Stimulated activated CD8-positive, alpha-beta memory T cell treated with anti-CD3 and anti-CD28 coated beads, Interleukin-15, amount 100 ng/mL, for 24 hours (primary cell): Measurements from ENCODE around the gene DNHD1.
A peak's percentile ranks its signal among the peaks of the same experiment; 100 is the strongest.

Experiments used
- DNase-seq: peaks from one replicate; pipeline ENCODE4 v3.0.0-alpha.2; 2020; ENCODE audit warnings: low read depth

Gene DNHD1

GRCh38 chr11:6594142-6594768 is 97.2 kb downstream of the DNHD1 start:
- DNase-seq = no peak

DNA sequence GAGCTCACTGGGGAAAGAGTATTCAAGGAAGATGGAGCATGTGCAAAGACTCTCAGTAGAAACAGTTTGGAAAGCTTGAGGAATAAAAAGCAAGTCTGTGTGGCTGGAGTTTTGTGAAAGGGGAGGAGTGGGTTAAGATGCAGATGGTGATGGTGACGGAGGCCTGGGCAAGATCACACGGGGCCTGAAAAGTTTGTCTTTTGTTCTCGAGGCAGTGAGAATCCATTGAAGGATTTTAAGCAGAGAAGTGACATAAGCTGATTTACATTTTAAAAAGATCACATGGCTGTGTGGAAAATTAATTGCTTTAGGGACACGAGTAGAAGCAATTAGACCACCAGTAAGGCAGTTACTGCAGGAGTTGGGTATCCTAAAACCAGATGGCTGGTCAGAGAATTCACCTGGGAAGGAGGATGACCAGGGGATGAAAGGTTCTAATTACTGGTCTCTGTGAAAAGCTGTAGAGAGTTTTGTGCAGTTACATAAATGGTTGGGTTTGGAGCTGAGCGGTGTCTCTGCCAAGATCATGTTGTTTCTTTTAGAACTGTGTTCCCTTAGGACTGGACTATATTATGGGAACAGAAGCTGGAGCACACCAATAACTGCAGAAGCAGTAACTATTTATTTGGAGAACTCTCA is 99.3 kb downstream of the DNHD1 start:
- DNase-seq = no peak

- no peak for DNase-seq
These were observed 101.5 kb downstream of the DNHD1 start for GRCh38 chr11:6598555-6598954.

- DNase-seq = no peak
These were observed 102.4 kb downstream of the DNHD1 start for GRCh38 chr11:6599449-6599848.

- DNase-seq = no peak
These were observed 102.9 kb downstream of the DNHD1 start for GRCh38 chr11:6599881-6600390.

GRCh38 chr11:6601041-6601461 is 104.0 kb downstream of the DNHD1 start:
- DNase-seq = no peak

GRCh38 chr11:6602096-6602940 is 105.2 kb downstream of the DNHD1 start:
- no peak for DNase-seq

DNA sequence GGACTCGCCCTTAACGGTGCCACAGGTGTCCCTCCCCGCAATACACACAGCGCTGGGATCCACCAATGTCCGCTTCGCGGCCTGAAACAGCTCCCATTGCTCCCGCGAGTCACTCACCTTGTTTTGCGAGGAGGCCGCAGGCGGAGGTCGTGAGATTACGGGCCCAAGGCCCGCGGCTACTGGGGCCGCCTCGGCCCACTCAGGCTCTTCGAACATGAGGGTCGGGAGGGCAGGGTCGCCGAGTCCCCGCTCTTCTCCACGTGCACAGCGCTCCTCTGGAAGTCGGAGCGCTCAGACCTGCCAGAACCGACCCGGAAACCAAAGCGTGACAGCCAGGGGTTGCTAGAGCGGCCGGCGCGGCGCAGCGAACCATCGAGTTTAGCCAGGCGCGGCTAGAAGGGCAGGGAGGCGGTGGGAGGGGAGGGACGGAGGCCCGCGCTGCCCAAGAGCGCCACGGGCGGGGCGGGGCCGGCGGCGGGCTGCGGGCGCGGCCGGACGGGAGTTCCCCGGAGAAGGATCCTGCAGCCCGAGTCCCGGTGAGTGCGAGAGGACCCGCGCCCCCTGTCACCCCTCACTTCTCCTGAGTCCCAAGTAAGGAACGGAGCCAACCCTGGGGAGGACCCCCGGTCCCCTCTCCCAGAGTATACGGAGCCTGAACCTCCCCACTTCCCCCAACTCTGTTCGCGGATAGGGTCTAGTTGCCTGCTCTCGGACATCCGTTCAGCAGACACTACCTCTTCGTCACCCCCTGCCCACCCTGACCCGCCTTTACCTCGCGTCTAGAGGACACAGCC is 106.4 kb downstream of the DNHD1 start, which contains the start of the genes ILK and RRP8:
ILK (plus strand) TSS at position 488 of the 794 bp plus-strand sequence. CDS start 498 bp downstream, outside the sequence.
RRP8 (minus strand) TSS at position 330 of the 794 bp plus-strand sequence; CDS start at position 216, 114 bp downstream.
- DNase-seq = peak; percentile 76

GRCh38 chr11:6604081-6604626 is 107.1 kb downstream of the DNHD1 start:
- DNase-seq = no peak

DNA sequence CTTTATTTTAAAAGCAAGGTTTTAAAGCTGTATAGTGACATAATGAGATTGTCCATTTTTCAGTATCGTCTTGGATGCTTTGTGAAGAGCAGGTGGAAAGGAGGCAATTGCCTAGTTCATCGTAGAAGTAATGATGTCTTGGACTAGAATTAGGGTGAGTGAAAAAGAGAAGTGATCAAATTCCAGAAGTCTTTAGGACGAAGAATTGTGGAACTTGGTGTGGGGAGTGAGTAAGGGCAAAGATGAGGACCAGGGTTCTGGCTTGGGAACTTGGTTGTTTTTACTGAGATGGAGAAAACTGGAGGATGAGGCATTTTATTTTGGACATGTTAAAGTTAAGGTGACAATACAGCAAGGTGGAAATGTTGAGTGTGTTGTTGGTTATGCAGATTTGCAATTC is 107.7 kb downstream of the DNHD1 start:
- DNase-seq = no peak

GRCh38 chr11:6606471-6607189 is 109.5 kb downstream of the DNHD1 start:
- DNase-seq = no peak

GRCh38 chr11:6607190-6607795 is 110.2 kb downstream of the DNHD1 start:
- DNase-seq = no peak

GRCh38 chr11:6608011-6608410 is 110.9 kb downstream of the DNHD1 start:
- no peak for DNase-seq

- no peak for DNase-seq
These were observed 111.8 kb downstream of the DNHD1 start for GRCh38 chr11:6608726-6609501.

DNA sequence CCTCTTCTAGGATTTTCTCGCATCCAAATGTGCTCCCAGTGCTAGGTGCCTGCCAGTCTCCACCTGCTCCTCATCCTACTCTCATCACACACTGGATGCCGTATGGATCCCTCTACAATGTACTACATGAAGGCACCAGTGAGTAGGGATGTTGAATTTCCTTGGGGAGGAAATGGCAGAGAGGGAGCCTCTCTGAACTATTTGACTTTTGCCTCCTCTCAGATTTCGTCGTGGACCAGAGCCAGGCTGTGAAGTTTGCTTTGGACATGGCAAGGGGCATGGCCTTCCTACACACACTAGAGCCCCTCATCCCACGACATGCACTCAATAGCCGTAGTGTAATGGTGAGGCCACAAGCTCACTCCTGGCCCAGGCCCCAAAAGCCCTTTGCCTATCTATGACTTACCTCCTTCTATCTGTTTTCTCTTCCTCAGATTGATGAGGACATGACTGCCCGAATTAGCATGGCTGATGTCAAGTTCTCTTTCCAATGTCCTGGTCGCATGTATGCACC is 112.5 kb downstream of the DNHD1 start:
- DNase-seq = no peak

GRCh38 chr11:6610591-6610990 is 113.5 kb downstream of the DNHD1 start:
- no peak for DNase-seq

- DNase-seq = no peak
These were observed 114.2 kb downstream of the DNHD1 start for GRCh38 chr11:6611092-6611962.

DNA sequence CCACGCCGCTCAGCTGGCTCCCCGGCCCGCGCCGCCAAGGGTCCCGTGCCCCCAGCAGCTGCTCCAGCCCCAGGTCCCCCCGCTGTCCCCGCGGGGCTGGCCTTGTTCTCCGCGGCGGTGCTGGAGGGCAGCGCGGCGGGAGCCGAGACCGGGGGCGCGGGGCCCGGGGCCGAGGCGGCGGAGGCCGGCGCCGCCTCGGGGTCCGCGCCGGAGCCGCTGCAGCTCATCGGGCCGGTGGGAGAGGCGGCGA is 114.8 kb downstream of the DNHD1 start:
- DNase-seq = no peak
